ENCODE measurements around the gene ADRA2B.

Gene ADRA2B

GRCh38 chr2:96153291-96153713, 36.9 kb upstream of the ADRA2B start:
- no peak for DNase-seq (ENCODE audit: low read depth in 2 of 2)
- no peak for TF ChIP-seq CTCF (IDR thresholded peaks at IDR 0.05; ENCODE audit: low read depth, low read length)
- no peak overlapping the region for H3K4me3 ChIP-seq (replicated peaks in 1 of 2; ENCODE audit: low read depth in 2 of 2, low read length in 2 of 2)

GRCh38 chr2:96152304-96153161, 36.2 kb upstream of the ADRA2B start:
- no peak for DNase-seq (ENCODE audit: low read depth in 2 of 2)
- H3K4me3 ChIP-seq (replicated peaks in 1 of 2; ENCODE audit: low read depth in 2 of 2, low read length in 2 of 2) = no peak overlapping the region
- TF ChIP-seq CTCF (IDR thresholded peaks at IDR 0.05; ENCODE audit: low read depth, low read length) = no peak

- H3K4me3 ChIP-seq (replicated peaks in 1 of 2; ENCODE audit: low read depth in 2 of 2, low read length in 2 of 2) = no peak overlapping the region
- no peak for DNase-seq (ENCODE audit: low read depth in 2 of 2)
- no peak for TF ChIP-seq CTCF (IDR thresholded peaks at IDR 0.05; ENCODE audit: low read depth, low read length)
Measured at GRCh38 chr2:96151595-96152303, 35.4 kb upstream of the ADRA2B start.

- no peak overlapping the region for H3K4me3 ChIP-seq (replicated peaks in 1 of 2; ENCODE audit: low read depth in 2 of 2, low read length in 2 of 2)
- no peak for DNase-seq (ENCODE audit: low read depth in 2 of 2)
- TF ChIP-seq CTCF (IDR thresholded peaks at IDR 0.05; ENCODE audit: low read depth, low read length) = no peak
Measured at GRCh38 chr2:96150791-96151594, 34.6 kb upstream of the ADRA2B start.

GRCh38 chr2:96150007-96150640, 33.8 kb upstream of the ADRA2B start:
- no peak for DNase-seq (ENCODE audit: low read depth in 2 of 2)
- H3K4me3 ChIP-seq (replicated peaks in 1 of 2; ENCODE audit: low read depth in 2 of 2, low read length in 2 of 2) = no peak overlapping the region
- no peak for TF ChIP-seq CTCF (IDR thresholded peaks at IDR 0.05; ENCODE audit: low read depth, low read length)

All from cardiac fibroblast (primary cell).